ENCODE measurements around the gene SDC1. TPM values are rescaled to one million over a fixed set of nuclear protein-coding genes. Genes with fewer than 3 reads are reported as not detected.
A peak's percentile ranks its signal among the peaks of the same experiment; 100 is the strongest.

SDC1 gene
- total RNA-seq, 1 donor, result 110 TPM

DNA sequence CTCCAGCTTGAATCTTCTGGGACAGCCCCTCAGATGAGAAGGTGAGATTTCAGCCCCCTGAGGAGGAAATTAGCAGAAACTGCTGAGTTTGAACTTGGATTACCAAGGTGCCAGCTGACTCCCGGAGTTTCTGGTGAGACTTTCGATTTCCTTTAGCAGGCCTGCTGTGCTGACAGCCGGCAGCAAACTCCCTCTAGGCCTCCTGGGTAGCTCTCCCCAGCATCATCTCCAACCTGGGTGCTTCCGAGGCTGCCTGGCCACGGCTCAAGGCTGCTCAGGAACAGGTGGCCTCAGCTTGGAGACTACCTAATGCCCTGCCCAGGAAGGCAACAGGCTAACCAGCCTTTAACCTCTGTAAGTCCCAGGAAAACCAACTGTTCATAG lies 16.5 kb downstream of the SDC1 start:
- peak; percentile 68 for DNase-seq (ENCODE audit: low read depth)
- TF ChIP-seq, protein P1, sequence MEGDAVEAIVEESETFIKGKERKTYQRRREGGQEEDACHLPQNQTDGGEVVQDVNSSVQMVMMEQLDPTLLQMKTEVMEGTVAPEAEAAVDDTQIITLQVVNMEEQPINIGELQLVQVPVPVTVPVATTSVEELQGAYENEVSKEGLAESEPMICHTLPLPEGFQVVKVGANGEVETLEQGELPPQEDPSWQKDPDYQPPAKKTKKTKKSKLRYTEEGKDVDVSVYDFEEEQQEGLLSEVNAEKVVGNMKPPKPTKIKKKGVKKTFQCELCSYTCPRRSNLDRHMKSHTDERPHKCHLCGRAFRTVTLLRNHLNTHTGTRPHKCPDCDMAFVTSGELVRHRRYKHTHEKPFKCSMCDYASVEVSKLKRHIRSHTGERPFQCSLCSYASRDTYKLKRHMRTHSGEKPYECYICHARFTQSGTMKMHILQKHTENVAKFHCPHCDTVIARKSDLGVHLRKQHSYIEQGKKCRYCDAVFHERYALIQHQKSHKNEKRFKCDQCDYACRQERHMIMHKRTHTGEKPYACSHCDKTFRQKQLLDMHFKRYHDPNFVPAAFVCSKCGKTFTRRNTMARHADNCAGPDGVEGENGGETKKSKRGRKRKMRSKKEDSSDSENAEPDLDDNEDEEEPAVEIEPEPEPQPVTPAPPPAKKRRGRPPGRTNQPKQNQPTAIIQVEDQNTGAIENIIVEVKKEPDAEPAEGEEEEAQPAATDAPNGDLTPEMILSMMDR (IDR thresholded peaks at IDR 0.05; ENCODE audit: insufficient read depth, low read depth, low read length), result no peak
- no peak overlapping the region for H3K4me3 ChIP-seq (ENCODE audit: low read depth, low read length)

DNA sequence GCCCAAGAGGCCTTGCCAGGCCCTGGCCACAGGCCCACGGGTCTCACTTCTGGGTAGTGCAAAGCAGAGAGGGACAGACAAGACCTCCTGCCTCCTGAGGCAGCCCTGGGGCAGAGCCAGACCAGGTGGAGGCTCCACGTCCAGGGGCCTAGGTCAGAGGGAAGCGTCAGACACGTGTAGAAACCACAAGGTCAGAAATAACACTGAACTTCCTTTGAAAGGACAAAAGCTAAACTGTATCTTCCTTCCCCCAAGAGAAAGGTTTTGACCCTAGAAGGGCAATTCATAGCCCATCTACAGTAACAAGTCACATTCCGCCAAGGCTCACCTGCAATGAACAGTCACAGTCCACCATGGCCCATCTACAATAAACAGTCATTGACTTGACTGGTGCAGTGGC lies 17.9 kb downstream of the SDC1 start:
- TF ChIP-seq, protein P1 (IDR thresholded peaks at IDR 0.05; ENCODE audit: insufficient read depth, low read depth, low read length), result no peak
- no peak for DNase-seq (ENCODE audit: low read depth)
- no peak overlapping the region for H3K4me3 ChIP-seq (ENCODE audit: low read depth, low read length)

DNA sequence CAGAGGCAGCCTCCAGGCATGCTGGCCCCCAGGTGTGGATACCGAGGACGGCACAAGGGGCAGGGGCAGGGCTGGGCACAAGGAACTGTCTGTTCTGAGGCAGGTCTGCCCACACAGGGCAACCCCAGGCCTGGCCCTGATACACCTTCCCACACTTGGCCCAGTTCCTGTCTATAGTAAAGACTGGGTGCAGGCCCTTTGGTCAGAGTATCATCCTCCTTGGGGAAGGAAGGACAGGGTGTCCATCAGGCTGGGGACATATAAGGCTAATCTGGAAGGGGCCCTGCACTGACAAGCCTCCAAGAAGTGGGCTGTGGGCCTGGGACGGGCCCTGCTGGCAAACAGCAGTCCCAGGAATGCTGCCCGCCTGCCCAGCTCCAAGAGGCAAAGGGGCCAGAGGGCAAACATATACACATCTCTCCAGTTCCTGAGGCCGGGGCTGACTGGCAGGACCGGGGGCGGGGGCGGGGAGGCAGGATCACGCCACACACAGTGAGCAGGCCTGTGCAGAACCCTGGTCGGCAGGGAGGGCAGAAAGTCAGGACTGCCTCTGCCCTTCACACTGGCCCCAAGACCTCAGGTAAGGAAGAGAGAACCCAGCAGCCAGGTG lies 18.9 kb downstream of the SDC1 start:
- H3K4me3 ChIP-seq (ENCODE audit: low read depth, low read length), result no peak overlapping the region
- TF ChIP-seq, protein P1 (IDR thresholded peaks at IDR 0.05; ENCODE audit: insufficient read depth, low read depth, low read length), result no peak
- DNase-seq (ENCODE audit: low read depth), result no peak

DNA sequence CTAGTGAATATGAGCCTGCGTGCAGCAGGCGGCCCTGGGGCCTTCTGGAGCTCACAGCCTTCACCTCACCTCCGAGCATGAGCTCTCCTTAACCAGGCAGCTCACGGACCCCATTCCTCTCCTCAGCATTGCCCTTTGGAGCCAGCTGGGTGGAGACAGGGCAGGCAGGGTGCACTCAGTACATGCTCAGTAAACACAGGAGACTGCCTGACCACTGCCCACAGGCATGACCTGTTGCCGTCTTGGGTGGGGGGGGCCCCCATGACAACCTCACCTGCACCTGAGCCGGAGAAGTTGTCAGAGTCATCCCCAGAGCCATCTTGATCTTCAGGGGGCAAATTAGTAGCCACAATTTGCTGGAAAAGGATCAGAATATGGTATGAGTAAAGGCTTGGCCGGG lies 19.9 kb downstream of the SDC1 start:
- H3K4me3 ChIP-seq (ENCODE audit: low read depth, low read length), result no peak overlapping the region
- DNase-seq (ENCODE audit: low read depth), result no peak
- TF ChIP-seq, protein P1 (IDR thresholded peaks at IDR 0.05; ENCODE audit: insufficient read depth, low read depth, low read length), result no peak

DNA sequence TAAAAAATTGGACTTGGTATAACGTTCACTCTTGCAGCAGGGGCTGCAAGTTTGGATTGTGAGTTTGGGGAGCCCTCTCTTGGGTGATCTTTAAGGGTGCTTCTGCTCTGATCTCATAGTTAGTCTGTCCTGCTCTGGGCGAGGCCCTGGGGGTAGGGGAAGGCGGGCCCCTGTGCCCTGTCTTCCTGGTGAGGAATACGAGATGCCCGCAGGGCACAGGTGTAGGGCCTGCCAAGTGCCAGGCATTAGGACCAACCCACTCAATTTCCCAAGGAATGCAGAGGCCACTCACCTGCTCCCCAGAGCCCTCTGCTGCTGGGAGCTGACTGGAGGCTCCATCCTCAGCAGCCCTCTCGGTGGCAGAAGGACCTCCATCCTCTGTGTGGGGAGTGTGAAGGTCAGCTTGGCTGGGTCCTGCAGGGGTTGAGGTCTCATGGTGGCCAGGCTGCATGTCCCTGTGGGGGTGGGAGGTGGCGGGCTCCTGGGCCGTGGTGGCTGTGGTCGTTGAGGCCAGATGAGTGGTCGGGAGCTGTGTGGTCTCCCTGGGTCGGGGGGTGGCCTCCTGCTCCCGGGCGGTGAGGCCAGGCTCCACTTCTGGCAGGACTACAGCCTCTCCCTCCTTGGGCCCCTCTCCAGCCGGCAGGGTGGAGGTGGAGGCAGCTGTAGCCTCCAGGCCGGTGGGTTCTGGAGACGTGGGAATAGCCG lies 21.3 kb downstream of the SDC1 start:
- no peak for DNase-seq (ENCODE audit: low read depth)
- TF ChIP-seq, protein P1 (IDR thresholded peaks at IDR 0.05; ENCODE audit: insufficient read depth, low read depth, low read length), result no peak

DNA sequence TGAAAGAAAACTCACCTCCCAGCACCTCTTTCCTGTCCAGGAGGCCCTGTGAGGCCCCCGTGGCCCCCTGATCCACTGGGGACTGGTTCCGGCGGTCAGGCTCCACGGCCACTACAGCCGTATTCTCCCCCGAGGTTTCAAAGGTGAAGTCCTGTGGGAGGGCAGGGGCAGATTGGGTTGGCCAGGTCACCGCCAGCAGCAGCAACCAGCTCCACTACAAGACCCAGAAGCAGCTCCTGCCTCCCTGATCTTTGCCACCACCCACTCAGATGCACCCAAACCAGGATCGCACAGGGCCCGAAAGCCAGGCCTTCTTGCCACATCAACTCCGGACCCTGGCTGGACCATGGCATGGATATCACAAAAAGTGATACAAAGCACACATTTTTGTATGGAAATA lies 21.9 kb downstream of the SDC1 start:
- TF ChIP-seq, protein P1 (IDR thresholded peaks at IDR 0.05; ENCODE audit: insufficient read depth, low read depth, low read length), result no peak
- no peak overlapping the region for H3K4me3 ChIP-seq (ENCODE audit: low read depth, low read length)
- no peak for DNase-seq (ENCODE audit: low read depth)

More for the DNA sequence above, 21.3 kb downstream of the SDC1 start:
- H3K4me3 ChIP-seq (ENCODE audit: low read depth, low read length), result no peak overlapping the region
